SK-N-SH (cell line): Measurements from ENCODE around the gene FXR2. TPM values are rescaled to one million over a fixed set of nuclear protein-coding genes. Genes with fewer than 3 reads are reported as not detected.

Experiments
- CTCF ChIA-PET: fragments of 300-600, 350-600 bp; formaldehyde crosslinking; extraction: SDS; loops from one replicate; lab custom pipeline; 2021; lab: Yijun Ruan, JAX
- POLR2A ChIA-PET: fragments of 350-600 bp; sonication (Branson Sonifier 250); formaldehyde crosslinking; extraction: SDS; loops from one replicate; lab custom pipeline; 2020; ENCODE audit warnings: antibody characterized with exemption, inconsistent platforms; lab: Yijun Ruan, JAX
- DNase-seq: peaks from one replicate; pipeline ENCODE4 v3.0.0; 2012
- H2AFZ ChIP-seq: fragments of 200-600 bp; sonication (generic); 2 replicates; pipeline ENCODE4 v1.8.1; 2016; ENCODE audit warnings: antibody characterized with exemption, mild to moderate bottlenecking, low read depth
- H3F3A ChIP-seq: fragments of 200-600 bp; sonication (generic); replicated peaks from 2 replicates; pipeline ENCODE3; 2016; ENCODE audit warnings: antibody characterized with exemption, mild to moderate bottlenecking; ENCODE audit not compliant: insufficient read depth
- H3K27ac ChIP-seq, 2 experiments: fragments of 200-500 bp in 1 of 2; fragments of 200-600 bp in 1 of 2; sonication (Bioruptor generic) in 1 of 2; sonication (generic), shearing (Covaris generic) in 1 of 2; 2 replicates each; pipeline versions ENCODE4 v1.5.1 to v1.6.1; 2014 to 2016; ENCODE audit warnings: low read depth in 2 of 2, inconsistent platforms in 1 of 2, low read length in 1 of 2, mild to moderate bottlenecking in 1 of 2, mixed read lengths in 1 of 2
- H3K27me3 ChIP-seq: fragments of 200-600 bp; sonication (generic), shearing (Covaris generic); 2 replicates; pipeline ENCODE4 v1.6.1; 2016; ENCODE audit warnings: mixed run types; ENCODE audit not compliant: insufficient read depth
- H3K36me3 ChIP-seq, 2 experiments: fragments of 200-500 bp in 1 of 2; fragments of 200-600 bp in 1 of 2; sonication (Bioruptor generic) in 1 of 2; sonication (generic) in 1 of 2; replicated peaks in 1 of 2; 2 replicates each; pipeline versions ENCODE3 to v1.5.1; 2014 to 2016; ENCODE audit warnings: low read length in 1 of 2, mild to moderate bottlenecking in 1 of 2; ENCODE audit not compliant: insufficient read depth in 2 of 2, control insufficient read depth in 1 of 2
- H3K4me1 ChIP-seq, 2 experiments: fragments of 200-500 bp in 1 of 2; fragments of 200-600 bp in 1 of 2; sonication (Bioruptor generic) in 1 of 2; sonication (generic), shearing (Covaris generic) in 1 of 2; 2 replicates each; pipeline versions ENCODE4 v1.5.1 to v1.6.1; 2014 to 2016; ENCODE audit warnings: low read depth in 1 of 2, low read length in 1 of 2, mixed run types in 1 of 2; ENCODE audit not compliant: insufficient read depth in 2 of 2, control insufficient read depth in 1 of 2
- H3K4me2 ChIP-seq: fragments of 200-600 bp; sonication (generic), shearing (Covaris generic); 2 replicates; pipeline ENCODE4 v1.6.1; 2017; ENCODE audit warnings: mixed run types
- H3K4me3 ChIP-seq, 2 experiments: fragments of 200-500 bp in 1 of 2; fragments of 200-600 bp in 1 of 2; sonication (Bioruptor generic) in 1 of 2; sonication (generic), shearing (Covaris generic) in 1 of 2; 2 replicates each; pipeline versions ENCODE4 v1.5.1 to v1.8.1; 2014 to 2016; ENCODE audit warnings: low read depth in 2 of 2, inconsistent platforms in 1 of 2, low read length in 1 of 2, mild to moderate bottlenecking in 1 of 2, mixed read lengths in 1 of 2, moderate library complexity in 1 of 2
- H3K79me2 ChIP-seq: fragments of 200-600 bp; sonication (generic); 2 replicates; pipeline ENCODE4 v1.8.1; 2017; ENCODE audit warnings: mild to moderate bottlenecking; ENCODE audit not compliant: insufficient read depth
- H3K9ac ChIP-seq: fragments of 200-600 bp; sonication (generic); 2 replicates; pipeline ENCODE4 v1.6.1; 2017; ENCODE audit warnings: mixed run types
- H3K9me2 ChIP-seq: fragments of 200-600 bp; sonication (generic); 2 replicates; pipeline ENCODE4 v1.6.1; 2017; ENCODE audit warnings: mixed run types
- H3K9me3 ChIP-seq: fragments of 200-600 bp; sonication (generic); 2 replicates; pipeline ENCODE4 v1.6.1; 2017; ENCODE audit warnings: mixed run types, mild to moderate bottlenecking, moderate library complexity
- H4K20me1 ChIP-seq: fragments of 200-600 bp; sonication (generic); 2 replicates; pipeline ENCODE4 v1.6.1; 2017; ENCODE audit warnings: mild to moderate bottlenecking, mixed run types; ENCODE audit not compliant: insufficient read depth
- CHD2 ChIP-seq: fragments of 150-350 bp; IDR thresholded peaks from 2 replicates; pipeline ENCODE4 v1.6.1; 2018; ENCODE audit warnings: low read length; ENCODE audit not compliant: partially characterized antibody
- FOSL2 ChIP-seq: IDR thresholded peaks from 2 replicates; pipeline ENCODE4 v1.4.0; 2012; ENCODE audit warnings: low read depth, mild to moderate bottlenecking, moderate library complexity, borderline replicate concordance
- GABPA ChIP-seq: IDR thresholded peaks from 2 replicates; pipeline ENCODE4 v1.4.0; 2012; ENCODE audit warnings: low read depth, mild to moderate bottlenecking
- MXI1 ChIP-seq: IDR thresholded peaks from 2 replicates; pipeline ENCODE4 v1.6.1; 2012; ENCODE audit warnings: mild to moderate bottlenecking, low read depth, low read length, improper control_type of control experiment
- POLR2AphosphoS5 ChIP-seq: IDR thresholded peaks from 2 replicates; pipeline ENCODE4 v1.6.1; 2012; ENCODE audit warnings: low read depth, low read length
- RAD21 ChIP-seq: IDR thresholded peaks from 2 replicates; pipeline ENCODE4 v1.6.1; 2012; ENCODE audit warnings: mild to moderate bottlenecking, low read length
- RFX5 ChIP-seq: IDR thresholded peaks from 2 replicates; pipeline ENCODE4 v1.6.1; 2012; ENCODE audit warnings: mild to moderate bottlenecking, improper control_type of control experiment, low read length
- SIN3A ChIP-seq: IDR thresholded peaks from 2 replicates; pipeline ENCODE4 v1.6.1; 2012; ENCODE audit warnings: low read depth, mild to moderate bottlenecking, low read length, moderate library complexity, borderline replicate concordance
- SMC3 ChIP-seq: IDR thresholded peaks from 2 replicates; pipeline ENCODE4 v1.6.1; 2012; ENCODE audit warnings: low read depth, low read length, improper control_type of control experiment
- TAF1 ChIP-seq: IDR thresholded peaks from 2 replicates; pipeline ENCODE4 v1.6.1; 2012; ENCODE audit warnings: low read depth, mild to moderate bottlenecking, low read length, moderate library complexity, borderline replicate concordance
- TCF12 ChIP-seq: IDR thresholded peaks from 2 replicates; pipeline ENCODE4 v1.4.0; 2012
- WGBS: methylation state at CpG from one replicate; pipeline ENCODE4 v1.1.6; 2017; ENCODE audit warnings: low lambda C conversion rate; 5-methylcytosine and 5-hydroxymethylcytosine counted together
- polyA plus RNA-seq, 3 experiments: library from polyadenylated mRNA; depleted of rRNA; stranded (reverse); fragments of >200 nt; gene quantifications; 2 replicates each; pipeline ENCODE4 v1.2.3, GENCODE V29; 2012
- TF ChIP-seq, protein P1 (sequence below): fragments of 150-350 bp; IDR thresholded peaks from 2 replicates; pipeline ENCODE4 v1.6.1; 2016; ENCODE audit warnings: mild to moderate bottlenecking, low read depth, low read length
- TF ChIP-seq, protein P2 (sequence below): fragments of 200-600 bp; sonication (generic); IDR thresholded peaks from 2 replicates; pipeline ENCODE4 v1.6.1; 2017; ENCODE audit warnings: antibody characterized with exemption, mild to moderate bottlenecking, moderate library complexity
- TF ChIP-seq, protein P3 (sequence below): IDR thresholded peaks from 2 replicates; pipeline ENCODE4 v1.4.0; 2012; ENCODE audit warnings: low read depth
- TF ChIP-seq, protein P4 (sequence below): IDR thresholded peaks from 2 replicates; pipeline ENCODE4; 2012
- TF ChIP-seq, protein P5 (sequence below): IDR thresholded peaks from 2 replicates; pipeline ENCODE4 v1.6.1; 2012; ENCODE audit warnings: mild to moderate bottlenecking, low read depth, low read length, moderate library complexity

Gene FXR2
- polyA plus RNA-seq, 1 of the 3 experiments (the other 2 are of a cell fraction): 56.4 TPM

DNA sequence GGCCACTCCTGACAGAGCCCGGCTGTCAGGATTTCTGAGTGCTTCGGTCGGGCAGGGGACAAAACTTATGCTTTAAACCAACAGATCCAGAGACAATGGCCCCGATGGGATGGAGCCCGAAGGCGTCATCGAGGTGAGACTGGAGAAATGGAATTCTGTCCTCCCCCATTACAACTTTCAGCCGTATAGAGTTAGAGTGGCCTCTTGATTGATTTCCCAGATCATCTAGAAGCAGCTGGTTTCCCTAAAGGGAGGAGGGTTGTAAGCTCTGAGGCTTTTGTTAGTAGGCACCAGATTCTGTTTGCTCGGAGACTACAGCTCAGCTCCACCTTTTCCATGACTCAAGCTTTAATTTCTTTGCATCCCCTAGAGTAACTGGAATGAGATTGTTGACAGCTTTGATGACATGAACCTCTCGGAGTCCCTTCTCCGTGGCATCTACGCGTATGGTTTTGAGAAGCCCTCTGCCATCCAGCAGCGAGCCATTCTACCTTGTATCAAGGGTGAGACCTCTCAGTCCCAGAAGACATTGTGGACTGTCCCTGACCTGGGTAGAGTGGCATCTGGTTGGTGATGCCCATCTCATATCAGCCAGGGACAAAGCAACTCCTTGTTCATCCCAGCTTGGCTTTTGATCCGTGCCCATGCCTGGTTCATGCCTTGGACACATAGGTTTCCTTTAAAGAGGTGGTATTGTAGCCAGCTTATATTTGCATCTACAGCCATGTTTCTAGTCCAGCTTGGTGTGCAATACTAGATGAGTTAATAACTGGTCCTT, 40.3 kb downstream of the FXR2 start (continued):
- TF ChIP-seq, protein P1, sequence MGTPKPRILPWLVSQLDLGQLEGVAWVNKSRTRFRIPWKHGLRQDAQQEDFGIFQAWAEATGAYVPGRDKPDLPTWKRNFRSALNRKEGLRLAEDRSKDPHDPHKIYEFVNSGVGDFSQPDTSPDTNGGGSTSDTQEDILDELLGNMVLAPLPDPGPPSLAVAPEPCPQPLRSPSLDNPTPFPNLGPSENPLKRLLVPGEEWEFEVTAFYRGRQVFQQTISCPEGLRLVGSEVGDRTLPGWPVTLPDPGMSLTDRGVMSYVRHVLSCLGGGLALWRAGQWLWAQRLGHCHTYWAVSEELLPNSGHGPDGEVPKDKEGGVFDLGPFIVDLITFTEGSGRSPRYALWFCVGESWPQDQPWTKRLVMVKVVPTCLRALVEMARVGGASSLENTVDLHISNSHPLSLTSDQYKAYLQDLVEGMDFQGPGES: no peak
- TF ChIP-seq RAD21 (no peak), FOSL2 (no peak)
- TF ChIP-seq, protein P2, sequence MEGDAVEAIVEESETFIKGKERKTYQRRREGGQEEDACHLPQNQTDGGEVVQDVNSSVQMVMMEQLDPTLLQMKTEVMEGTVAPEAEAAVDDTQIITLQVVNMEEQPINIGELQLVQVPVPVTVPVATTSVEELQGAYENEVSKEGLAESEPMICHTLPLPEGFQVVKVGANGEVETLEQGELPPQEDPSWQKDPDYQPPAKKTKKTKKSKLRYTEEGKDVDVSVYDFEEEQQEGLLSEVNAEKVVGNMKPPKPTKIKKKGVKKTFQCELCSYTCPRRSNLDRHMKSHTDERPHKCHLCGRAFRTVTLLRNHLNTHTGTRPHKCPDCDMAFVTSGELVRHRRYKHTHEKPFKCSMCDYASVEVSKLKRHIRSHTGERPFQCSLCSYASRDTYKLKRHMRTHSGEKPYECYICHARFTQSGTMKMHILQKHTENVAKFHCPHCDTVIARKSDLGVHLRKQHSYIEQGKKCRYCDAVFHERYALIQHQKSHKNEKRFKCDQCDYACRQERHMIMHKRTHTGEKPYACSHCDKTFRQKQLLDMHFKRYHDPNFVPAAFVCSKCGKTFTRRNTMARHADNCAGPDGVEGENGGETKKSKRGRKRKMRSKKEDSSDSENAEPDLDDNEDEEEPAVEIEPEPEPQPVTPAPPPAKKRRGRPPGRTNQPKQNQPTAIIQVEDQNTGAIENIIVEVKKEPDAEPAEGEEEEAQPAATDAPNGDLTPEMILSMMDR: no peak
- TF ChIP-seq, all 33 proteins: peak for 0

DNA sequence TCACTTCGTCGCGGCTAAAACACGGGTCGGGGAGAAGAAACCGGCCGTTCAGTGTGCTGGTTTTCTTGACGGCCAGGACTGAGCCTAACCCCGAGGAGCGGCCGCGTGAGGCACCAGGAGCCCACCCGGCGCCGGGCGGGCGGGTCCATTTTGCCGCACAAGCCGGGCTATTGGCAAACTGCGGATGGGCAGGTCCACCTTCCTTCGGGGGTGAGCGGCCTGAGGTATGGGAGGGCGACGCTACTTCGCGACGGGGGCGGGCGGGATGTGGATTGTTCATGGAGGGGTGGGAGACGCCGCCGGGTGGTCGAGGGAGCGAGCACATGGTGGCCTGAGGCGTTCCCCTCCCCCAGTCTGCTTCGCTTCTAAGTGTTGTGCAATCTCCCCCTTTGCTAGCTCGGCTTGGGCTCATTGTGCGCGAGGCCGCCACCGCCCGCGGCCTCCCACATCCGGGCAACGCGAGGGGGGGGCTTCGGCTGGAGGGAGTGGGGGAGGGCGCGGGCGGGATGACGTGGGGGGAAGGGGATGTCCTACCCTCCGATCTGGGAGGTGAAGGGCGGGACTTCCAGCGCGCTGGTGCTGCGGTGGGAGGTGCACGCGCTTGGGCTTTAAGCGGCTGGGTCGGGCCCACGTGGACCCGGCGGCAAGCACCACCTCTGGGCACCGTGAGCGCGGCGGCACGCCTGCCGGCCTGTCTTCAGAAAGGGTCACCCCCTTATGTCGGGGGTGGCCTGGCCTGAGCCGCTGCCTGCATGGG, 41.2 kb downstream of the FXR2 start:
- Histone ChIP-seq H2AFZ (no peak overlapping the region), H3F3A (peaks cover 71% of the 10 kb centered on the region), H3K4me1 (peaks cover 16 to 33% of the 10 kb centered on the region in 2 experiments), H3K4me2 (peak overlapping the region; percentile 96), H3K4me3 (peak overlapping the region; percentile 98 to 100), H3K27ac (peak overlapping the region; percentile 92), H3K79me2 (peaks cover 70% of the 10 kb centered on the region), H3K9me2 (no peaks in the 10 kb centered on the region), H3K36me3 (peaks cover 67 to 71% of the 10 kb centered on the region in 2 experiments)
- DNase-seq: peak; percentile 94
- CTCF ChIA-PET: interaction anchor here (1.0 to 5.9 kb wide), 4 partner anchors 12 to 114 kb away, joined by 3 to 40 read pairs (median 6); partner anchors contain the start of genes SENP3 and TP53
- peak; percentile 55; the same call in 1 of the 2 replicates for TF ChIP-seq POLR2AphosphoS5
- no peak for TF ChIP-seq SMC3
- TF ChIP-seq, protein P3, sequence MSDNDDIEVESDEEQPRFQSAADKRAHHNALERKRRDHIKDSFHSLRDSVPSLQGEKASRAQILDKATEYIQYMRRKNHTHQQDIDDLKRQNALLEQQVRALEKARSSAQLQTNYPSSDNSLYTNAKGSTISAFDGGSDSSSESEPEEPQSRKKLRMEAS: peak; percentile 93
- TF ChIP-seq, protein P1: no peak
- TF ChIP-seq, protein P4, sequence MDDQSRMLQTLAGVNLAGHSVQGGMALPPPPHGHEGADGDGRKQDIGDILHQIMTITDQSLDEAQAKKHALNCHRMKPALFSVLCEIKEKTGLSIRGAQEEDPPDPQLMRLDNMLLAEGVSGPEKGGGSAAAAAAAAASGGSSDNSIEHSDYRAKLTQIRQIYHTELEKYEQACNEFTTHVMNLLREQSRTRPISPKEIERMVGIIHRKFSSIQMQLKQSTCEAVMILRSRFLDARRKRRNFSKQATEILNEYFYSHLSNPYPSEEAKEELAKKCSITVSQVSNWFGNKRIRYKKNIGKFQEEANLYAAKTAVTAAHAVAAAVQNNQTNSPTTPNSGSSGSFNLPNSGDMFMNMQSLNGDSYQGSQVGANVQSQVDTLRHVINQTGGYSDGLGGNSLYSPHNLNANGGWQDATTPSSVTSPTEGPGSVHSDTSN: 0 out of 2 replicates have a peak, but pooled peaks have one; percentile 3
- no peak for TF ChIP-seq RFX5
- TF ChIP-seq GABPA: peak; percentile 69
- TF ChIP-seq TAF1: peak; percentile 86
- 0 out of 2 replicates have a peak, but pooled peaks have one; percentile 30 for TF ChIP-seq TCF12
- TF ChIP-seq, protein P5, sequence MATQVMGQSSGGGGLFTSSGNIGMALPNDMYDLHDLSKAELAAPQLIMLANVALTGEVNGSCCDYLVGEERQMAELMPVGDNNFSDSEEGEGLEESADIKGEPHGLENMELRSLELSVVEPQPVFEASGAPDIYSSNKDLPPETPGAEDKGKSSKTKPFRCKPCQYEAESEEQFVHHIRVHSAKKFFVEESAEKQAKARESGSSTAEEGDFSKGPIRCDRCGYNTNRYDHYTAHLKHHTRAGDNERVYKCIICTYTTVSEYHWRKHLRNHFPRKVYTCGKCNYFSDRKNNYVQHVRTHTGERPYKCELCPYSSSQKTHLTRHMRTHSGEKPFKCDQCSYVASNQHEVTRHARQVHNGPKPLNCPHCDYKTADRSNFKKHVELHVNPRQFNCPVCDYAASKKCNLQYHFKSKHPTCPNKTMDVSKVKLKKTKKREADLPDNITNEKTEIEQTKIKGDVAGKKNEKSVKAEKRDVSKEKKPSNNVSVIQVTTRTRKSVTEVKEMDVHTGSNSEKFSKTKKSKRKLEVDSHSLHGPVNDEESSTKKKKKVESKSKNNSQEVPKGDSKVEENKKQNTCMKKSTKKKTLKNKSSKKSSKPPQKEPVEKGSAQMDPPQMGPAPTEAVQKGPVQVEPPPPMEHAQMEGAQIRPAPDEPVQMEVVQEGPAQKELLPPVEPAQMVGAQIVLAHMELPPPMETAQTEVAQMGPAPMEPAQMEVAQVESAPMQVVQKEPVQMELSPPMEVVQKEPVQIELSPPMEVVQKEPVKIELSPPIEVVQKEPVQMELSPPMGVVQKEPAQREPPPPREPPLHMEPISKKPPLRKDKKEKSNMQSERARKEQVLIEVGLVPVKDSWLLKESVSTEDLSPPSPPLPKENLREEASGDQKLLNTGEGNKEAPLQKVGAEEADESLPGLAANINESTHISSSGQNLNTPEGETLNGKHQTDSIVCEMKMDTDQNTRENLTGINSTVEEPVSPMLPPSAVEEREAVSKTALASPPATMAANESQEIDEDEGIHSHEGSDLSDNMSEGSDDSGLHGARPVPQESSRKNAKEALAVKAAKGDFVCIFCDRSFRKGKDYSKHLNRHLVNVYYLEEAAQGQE: peak; percentile 60; the same call in 1 of the 2 replicates
- peak; percentile 74 for TF ChIP-seq CHD2
- peak; percentile 94; the same call in 1 of the 2 replicates for TF ChIP-seq SIN3A
- TF ChIP-seq FOSL2: no peak
- TF ChIP-seq MXI1: peak; percentile 99
- TF ChIP-seq, all 33 proteins: peak for 10
- Histone ChIP-seq H3K9me3 (no peaks in the 10 kb centered on the region), H4K20me1 (peaks cover 55% of the 10 kb centered on the region), H3K27me3 (no peaks in the 10 kb centered on the region), H3K9ac (peak overlapping the region; percentile 100)
- 2% methylated on average over 12 of the region's 71 CpGs for WGBS
- POLR2A ChIA-PET: interaction anchor here (1.0 to 4.3 kb wide), 5 partner anchors 11 to 113 kb away, joined by 3 to 37 read pairs (median 5); partner anchors contain the start of genes MPDU1, SENP3 and TNFSF13
